Measurements from ENCODE around the gene ADCY5.

The ADCY5 gene

GRCh38 chr3:123289391-123290106 is 159.3 kb downstream of the ADCY5 start:
- H3K9me3 ChIP-seq (ENCODE audit: control insufficient read depth, insufficient read depth, low read depth, low read length) = no peaks in the 10 kb centered on the region
- H3K4me1 ChIP-seq (ENCODE audit: control insufficient read depth, insufficient read depth, low read length) = no peaks in the 10 kb centered on the region; the same call in 1 of the 2 replicates
- H3K27ac ChIP-seq (ENCODE audit: low read depth, low read length) = no peak overlapping the region
- H3K4me3 ChIP-seq (ENCODE audit: low read depth, low read length) = no peak overlapping the region
- H3K36me3 ChIP-seq (ENCODE audit: control insufficient read depth, insufficient read depth, low read length) = peaks cover 26% of the 10 kb centered on the region
- no peaks in the 10 kb centered on the region for H3K27me3 ChIP-seq (ENCODE audit: control insufficient read depth, insufficient read depth, low read length)
- H3K9ac ChIP-seq (ENCODE audit: low read length) = no peak overlapping the region

DNA sequence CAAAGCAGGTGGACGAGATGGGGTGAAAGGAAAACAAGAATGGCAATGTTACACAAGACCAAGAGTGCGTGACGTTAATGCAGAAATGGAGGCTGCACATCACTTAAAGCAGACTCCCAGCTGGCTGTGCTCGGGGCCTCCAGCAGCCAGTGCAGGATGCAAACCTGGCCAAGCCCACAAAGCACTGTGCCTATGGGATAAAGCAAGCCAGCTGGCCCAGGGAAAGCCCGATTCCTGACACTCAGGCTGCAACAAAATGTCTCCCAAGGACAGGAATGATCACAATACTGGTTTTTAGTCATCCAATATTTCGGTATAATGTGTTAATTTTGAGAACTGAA is 161.0 kb downstream of the ADCY5 start:
- Histone ChIP-seq H3K36me3 (ENCODE audit: control insufficient read depth, insufficient read depth, low read length) (peaks cover 27% of the 10 kb centered on the region), H3K9me3 (ENCODE audit: control insufficient read depth, insufficient read depth, low read depth, low read length) (no peaks in the 10 kb centered on the region), H3K4me3 (ENCODE audit: low read depth, low read length) (no peak overlapping the region), H3K9ac (ENCODE audit: low read length) (no peak overlapping the region), H3K27me3 (ENCODE audit: control insufficient read depth, insufficient read depth, low read length) (no peaks in the 10 kb centered on the region), H3K27ac (ENCODE audit: low read depth, low read length) (no peak overlapping the region), H3K4me1 (ENCODE audit: control insufficient read depth, insufficient read depth, low read length) (no peaks in the 10 kb centered on the region; the same call in 1 of the 2 replicates)

DNA sequence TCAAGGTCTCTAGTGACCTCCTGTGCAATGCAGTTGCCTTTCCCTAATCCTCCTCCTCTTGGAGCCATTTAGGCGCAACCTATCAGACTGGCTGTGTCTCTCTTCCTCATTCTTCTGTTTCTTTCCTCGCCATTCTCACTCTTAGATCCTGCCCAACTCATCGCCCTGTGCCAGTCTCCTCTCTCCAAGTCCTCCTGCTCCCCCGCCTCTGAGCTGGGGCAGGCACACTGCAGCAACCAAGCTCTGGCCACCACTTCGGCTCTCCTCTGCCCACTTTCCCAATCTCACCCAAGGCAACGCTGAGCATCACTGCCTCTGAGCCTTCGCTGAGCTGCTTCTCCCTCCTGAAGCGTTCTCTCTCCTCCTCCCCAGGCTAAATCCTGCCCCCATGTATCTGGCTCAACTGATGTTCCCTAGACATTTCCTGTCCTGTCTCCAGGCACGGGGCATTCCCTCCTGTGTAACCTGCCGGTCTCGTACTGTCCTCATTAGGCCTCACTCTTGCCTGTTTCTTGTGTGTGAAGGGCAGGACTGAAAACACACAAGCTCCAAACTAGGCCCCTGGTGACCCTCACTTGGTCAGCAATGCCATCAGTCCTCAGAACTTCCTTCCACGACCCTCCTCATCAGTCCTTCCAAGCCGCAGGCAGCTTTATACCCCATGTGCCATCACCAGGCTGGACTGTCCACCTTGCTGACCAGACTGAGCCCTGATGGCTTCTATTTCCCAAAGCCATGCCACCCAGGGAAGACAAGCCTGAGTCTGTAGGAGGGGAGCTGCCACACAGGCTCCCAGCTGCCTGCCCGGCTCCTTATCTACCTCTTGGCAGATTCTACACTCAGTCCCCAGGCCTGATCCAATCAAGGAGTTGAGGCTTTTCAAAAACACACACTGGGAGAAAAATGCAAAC is 161.6 kb downstream of the ADCY5 start:
- H3K27ac ChIP-seq (ENCODE audit: low read depth, low read length) = no peak overlapping the region
- H3K4me1 ChIP-seq (ENCODE audit: control insufficient read depth, insufficient read depth, low read length) = no peaks in the 10 kb centered on the region
- H3K36me3 ChIP-seq (ENCODE audit: control insufficient read depth, insufficient read depth, low read length) = peaks cover 27% of the 10 kb centered on the region
- no peaks in the 10 kb centered on the region for H3K27me3 ChIP-seq (ENCODE audit: control insufficient read depth, insufficient read depth, low read length)
- no peak overlapping the region for H3K4me3 ChIP-seq (ENCODE audit: low read depth, low read length)
- no peak overlapping the region for H3K9ac ChIP-seq (ENCODE audit: low read length)
- H3K9me3 ChIP-seq (ENCODE audit: control insufficient read depth, insufficient read depth, low read depth, low read length) = no peaks in the 10 kb centered on the region

DNA sequence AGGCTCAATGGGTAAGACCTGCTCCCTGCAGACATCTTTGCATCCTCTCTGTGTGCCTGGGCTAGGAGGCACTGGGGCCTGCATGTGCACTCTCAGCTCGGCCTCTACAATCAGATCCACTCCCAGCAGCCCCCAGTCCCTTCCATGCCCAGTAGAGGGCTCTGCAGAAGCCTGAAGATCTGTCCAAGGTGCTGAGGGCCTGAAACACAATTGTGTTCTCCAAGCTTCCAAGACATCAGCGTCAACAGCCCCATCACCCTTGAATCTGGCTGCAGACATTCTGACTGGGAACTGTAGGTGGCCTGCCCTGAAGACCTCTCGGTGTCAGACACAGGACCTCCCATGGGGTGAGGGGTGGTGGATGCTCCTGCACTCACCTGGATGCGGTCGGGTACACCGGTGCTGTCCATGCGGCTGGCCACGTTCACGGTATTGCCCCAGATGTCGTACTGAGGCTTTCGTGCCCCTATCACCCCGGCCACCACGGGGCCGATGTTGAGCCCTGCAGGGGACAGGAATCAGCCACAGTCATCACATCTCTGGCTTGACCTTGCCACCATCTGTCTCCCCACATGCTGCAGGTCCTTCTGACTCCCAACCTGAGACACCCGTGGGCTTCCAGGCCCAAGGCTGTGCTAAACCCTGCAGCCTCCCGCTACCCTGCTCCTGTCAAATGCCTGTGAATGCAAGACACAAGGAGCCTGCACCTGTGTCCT is 162.4 kb downstream of the ADCY5 start:
- no peaks in the 10 kb centered on the region for H3K27me3 ChIP-seq (ENCODE audit: control insufficient read depth, insufficient read depth, low read length)
- H3K9ac ChIP-seq (ENCODE audit: low read length) = no peak overlapping the region
- H3K4me3 ChIP-seq (ENCODE audit: low read depth, low read length) = no peak overlapping the region
- peaks cover 27% of the 10 kb centered on the region for H3K36me3 ChIP-seq (ENCODE audit: control insufficient read depth, insufficient read depth, low read length)
- no peaks in the 10 kb centered on the region for H3K9me3 ChIP-seq (ENCODE audit: control insufficient read depth, insufficient read depth, low read depth, low read length)
- no peaks in the 10 kb centered on the region for H3K4me1 ChIP-seq (ENCODE audit: control insufficient read depth, insufficient read depth, low read length)
- H3K27ac ChIP-seq (ENCODE audit: low read depth, low read length) = no peak overlapping the region

DNA sequence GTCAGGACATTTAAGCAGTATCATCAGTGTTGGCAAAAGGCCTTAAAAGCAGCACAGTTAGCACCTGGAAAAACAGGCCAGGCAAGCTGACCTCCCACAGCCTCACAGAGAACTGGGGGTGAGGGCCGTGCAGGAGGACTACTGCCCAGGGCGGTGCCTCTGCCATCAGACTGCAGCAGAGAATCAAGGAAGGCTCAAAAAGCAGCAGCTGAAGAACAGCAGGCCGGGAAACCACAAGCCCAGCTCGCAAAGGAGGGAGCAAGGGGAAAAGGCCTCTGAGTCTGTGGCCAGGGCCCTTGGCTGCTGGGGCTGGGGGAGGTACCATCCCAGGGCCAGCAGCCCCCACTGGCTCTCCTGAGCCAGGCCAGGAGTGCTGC is 163.0 kb downstream of the ADCY5 start:
- H3K9ac ChIP-seq (ENCODE audit: low read length) = no peak overlapping the region
- H3K27me3 ChIP-seq (ENCODE audit: control insufficient read depth, insufficient read depth, low read length) = no peaks in the 10 kb centered on the region
- no peak overlapping the region for H3K4me3 ChIP-seq (ENCODE audit: low read depth, low read length)
- no peak overlapping the region for H3K27ac ChIP-seq (ENCODE audit: low read depth, low read length)
- H3K36me3 ChIP-seq (ENCODE audit: control insufficient read depth, insufficient read depth, low read length) = peaks cover 24% of the 10 kb centered on the region
- no peaks in the 10 kb centered on the region for H3K9me3 ChIP-seq (ENCODE audit: control insufficient read depth, insufficient read depth, low read depth, low read length)
- no peaks in the 10 kb centered on the region for H3K4me1 ChIP-seq (ENCODE audit: control insufficient read depth, insufficient read depth, low read length)

DNA sequence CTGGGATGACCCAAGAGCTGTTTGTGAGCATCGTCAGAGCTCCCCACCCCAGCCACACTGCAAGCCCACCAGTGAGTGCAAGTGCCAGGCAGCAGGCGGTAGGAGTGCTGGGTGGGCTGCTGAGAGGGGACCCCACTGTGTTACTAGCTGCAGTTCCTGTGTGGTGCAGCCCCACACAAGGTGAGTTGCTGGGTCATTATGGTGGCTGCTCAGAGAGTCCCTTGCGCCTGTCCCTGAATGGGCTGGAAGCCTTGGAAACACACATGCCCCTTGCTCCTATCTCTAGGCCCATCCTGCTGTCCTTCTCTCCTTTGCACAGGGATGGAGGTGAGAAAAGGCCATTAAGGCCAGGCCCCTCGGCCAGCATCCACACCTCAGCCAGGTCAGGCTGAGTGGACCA is 163.4 kb downstream of the ADCY5 start:
- Histone ChIP-seq H3K4me1 (ENCODE audit: control insufficient read depth, insufficient read depth, low read length) (no peaks in the 10 kb centered on the region), H3K36me3 (ENCODE audit: control insufficient read depth, insufficient read depth, low read length) (peaks cover 21% of the 10 kb centered on the region), H3K9me3 (ENCODE audit: control insufficient read depth, insufficient read depth, low read depth, low read length) (no peaks in the 10 kb centered on the region), H3K27me3 (ENCODE audit: control insufficient read depth, insufficient read depth, low read length) (no peaks in the 10 kb centered on the region), H3K4me3 (ENCODE audit: low read depth, low read length) (no peak overlapping the region), H3K27ac (ENCODE audit: low read depth, low read length) (no peak overlapping the region), H3K9ac (ENCODE audit: low read length) (no peak overlapping the region)

GRCh38 chr3:123285066-123285465 is 163.8 kb downstream of the ADCY5 start:
- no peaks in the 10 kb centered on the region for H3K27me3 ChIP-seq (ENCODE audit: control insufficient read depth, insufficient read depth, low read length)
- no peak overlapping the region for H3K4me3 ChIP-seq (ENCODE audit: low read depth, low read length)
- no peaks in the 10 kb centered on the region for H3K9me3 ChIP-seq (ENCODE audit: control insufficient read depth, insufficient read depth, low read depth, low read length)
- no peaks in the 10 kb centered on the region for H3K4me1 ChIP-seq (ENCODE audit: control insufficient read depth, insufficient read depth, low read length)
- H3K9ac ChIP-seq (ENCODE audit: low read length) = no peak overlapping the region
- H3K36me3 ChIP-seq (ENCODE audit: control insufficient read depth, insufficient read depth, low read length) = peaks cover 21% of the 10 kb centered on the region
- H3K27ac ChIP-seq (ENCODE audit: low read depth, low read length) = no peak overlapping the region

DNA sequence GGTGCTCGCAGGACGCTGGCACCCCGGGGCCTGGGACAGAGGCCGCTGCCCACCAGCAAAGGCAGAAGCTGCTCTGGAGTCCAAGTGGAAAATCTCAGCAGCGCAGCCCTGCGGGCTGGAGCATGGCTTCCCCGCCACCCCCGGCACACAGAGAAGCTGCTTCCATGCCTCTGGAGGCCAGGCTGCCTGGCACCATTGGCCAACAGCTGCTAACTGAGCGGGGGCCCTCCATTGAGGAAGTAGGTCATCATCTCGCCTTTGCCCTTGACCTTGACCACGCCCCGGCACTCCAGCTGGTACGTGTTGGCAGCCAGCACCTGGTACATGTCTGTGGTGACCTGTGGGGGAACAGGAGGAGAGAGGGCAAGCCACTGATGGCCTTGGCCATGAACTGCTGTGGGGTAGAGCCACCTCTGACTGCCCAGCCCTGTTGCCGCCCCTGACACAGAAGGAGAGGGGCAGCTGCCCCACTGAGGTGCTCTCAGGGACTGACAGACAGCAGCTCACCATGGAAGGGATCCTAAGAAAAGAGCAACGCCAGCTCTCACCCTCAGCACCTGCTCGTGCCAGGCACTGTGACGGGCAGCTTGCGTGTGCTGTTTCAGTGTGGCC is 164.4 kb downstream of the ADCY5 start:
- Histone ChIP-seq H3K27me3 (ENCODE audit: control insufficient read depth, insufficient read depth, low read length) (no peaks in the 10 kb centered on the region), H3K4me1 (ENCODE audit: control insufficient read depth, insufficient read depth, low read length) (no peaks in the 10 kb centered on the region), H3K27ac (ENCODE audit: low read depth, low read length) (no peak overlapping the region), H3K4me3 (ENCODE audit: low read depth, low read length) (no peak overlapping the region), H3K9ac (ENCODE audit: low read length) (no peak overlapping the region), H3K9me3 (ENCODE audit: control insufficient read depth, insufficient read depth, low read depth, low read length) (no peaks in the 10 kb centered on the region), H3K36me3 (ENCODE audit: control insufficient read depth, insufficient read depth, low read length) (peaks cover 15% of the 10 kb centered on the region)

GRCh38 chr3:123283657-123284398 is 165.1 kb downstream of the ADCY5 start:
- H3K9ac ChIP-seq (ENCODE audit: low read length) = no peak overlapping the region
- no peak overlapping the region for H3K27ac ChIP-seq (ENCODE audit: low read depth, low read length)
- H3K36me3 ChIP-seq (ENCODE audit: control insufficient read depth, insufficient read depth, low read length) = peaks cover 12% of the 10 kb centered on the region
- H3K27me3 ChIP-seq (ENCODE audit: control insufficient read depth, insufficient read depth, low read length) = no peaks in the 10 kb centered on the region
- H3K4me1 ChIP-seq (ENCODE audit: control insufficient read depth, insufficient read depth, low read length) = 0 out of 2 replicates have a peak, but pooled peaks cover 2% of the 10 kb centered on the region
- no peaks in the 10 kb centered on the region for H3K9me3 ChIP-seq (ENCODE audit: control insufficient read depth, insufficient read depth, low read depth, low read length)
- no peak overlapping the region for H3K4me3 ChIP-seq (ENCODE audit: low read depth, low read length)

- H3K4me3 ChIP-seq (ENCODE audit: low read depth, low read length) = no peak overlapping the region
- no peak overlapping the region for H3K27ac ChIP-seq (ENCODE audit: low read depth, low read length)
- H3K27me3 ChIP-seq (ENCODE audit: control insufficient read depth, insufficient read depth, low read length) = no peaks in the 10 kb centered on the region
- no peaks in the 10 kb centered on the region for H3K9me3 ChIP-seq (ENCODE audit: control insufficient read depth, insufficient read depth, low read depth, low read length)
- H3K36me3 ChIP-seq (ENCODE audit: control insufficient read depth, insufficient read depth, low read length) = peaks cover 12% of the 10 kb centered on the region
- peaks cover 10% of the 10 kb centered on the region; the same call in 1 of the 2 replicates for H3K4me1 ChIP-seq (ENCODE audit: control insufficient read depth, insufficient read depth, low read length)
- no peak overlapping the region for H3K9ac ChIP-seq (ENCODE audit: low read length)
Observed at GRCh38 chr3:123283074-123283473, 165.8 kb downstream of the ADCY5 start.
